Activated naive CD4-positive, alpha-beta T cell treated with Interleukin-2 at 50 U/mL for 16 hours (primary cell): ENCODE results near the gene VDAC1.
A peak's percentile ranks its signal among the peaks of the same experiment; 100 is the strongest.
"Not testable (repeated sequence)": the region's sequence is repeated elsewhere in the genome, so short reads cannot be mapped to it uniquely, and the experiment has no call there.

Source experiments
- DNase-seq: peaks from one replicate; pipeline ENCODE4 v3.0.0-alpha.2; 2020

VDAC1 gene

DNA sequence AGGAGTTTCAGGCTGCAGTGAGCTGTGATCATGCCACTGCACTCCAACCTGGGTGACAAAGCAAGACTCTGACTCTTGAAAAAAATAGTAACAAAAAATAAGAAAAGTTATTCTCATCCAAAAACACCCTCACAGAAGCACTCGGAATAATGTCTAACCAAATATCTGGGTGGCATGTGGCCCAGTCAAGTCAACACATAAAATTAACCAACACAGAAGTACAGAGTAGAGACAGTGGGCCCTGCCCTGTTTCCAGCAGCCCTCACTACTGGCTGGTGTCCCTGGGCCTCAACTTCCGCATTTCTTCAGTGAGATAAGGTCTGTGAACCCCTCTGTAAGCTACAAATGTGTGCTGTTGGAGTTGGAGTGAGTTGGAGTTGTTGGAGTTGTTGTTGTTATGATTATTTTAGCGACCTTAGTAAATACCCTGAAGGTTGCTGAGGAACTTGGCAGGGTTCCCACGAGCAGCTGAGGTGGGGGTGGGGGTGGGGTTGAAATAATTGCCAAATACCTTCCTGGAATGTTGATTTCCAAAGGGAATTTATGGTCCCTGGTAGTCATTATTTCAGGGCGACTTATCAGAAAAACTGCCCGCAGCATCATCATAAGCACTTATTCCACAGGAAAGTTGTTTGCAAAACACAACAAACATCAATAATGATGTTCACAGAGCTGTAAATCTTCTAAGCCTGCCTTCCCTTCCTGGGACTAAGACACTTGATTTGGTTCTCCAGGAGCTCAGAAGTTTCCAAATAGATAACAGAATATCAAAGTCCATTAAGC is 66.5 kb downstream of the VDAC1 start:
- DNase-seq, result no peak

DNA sequence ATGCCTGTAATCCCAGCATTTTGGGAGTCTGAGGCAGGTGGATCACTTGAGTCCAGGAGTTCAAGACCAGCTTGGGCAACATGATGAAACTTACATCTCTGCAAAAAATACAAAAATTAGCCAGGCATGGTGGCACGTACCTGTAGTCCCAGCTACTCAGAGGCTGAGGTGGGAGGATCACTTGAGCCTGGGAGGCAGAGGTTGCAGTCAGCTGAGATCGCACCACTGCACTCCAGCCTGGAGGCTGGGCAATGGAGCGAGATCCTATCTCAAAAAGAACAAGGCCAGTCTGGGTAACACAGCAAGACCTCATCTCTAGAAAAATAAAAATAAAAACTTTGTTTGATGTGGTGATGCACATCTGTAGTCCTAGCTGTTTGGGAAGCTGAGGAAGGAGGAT is 67.1 kb downstream of the VDAC1 start:
- not testable (repeated sequence) for DNase-seq

- no peak for DNase-seq
Observed at GRCh38 chr5:133936651-133937015, 68.1 kb downstream of the VDAC1 start.

- not testable (repeated sequence) for DNase-seq
Observed at GRCh38 chr5:133935991-133936650, 68.7 kb downstream of the VDAC1 start.

DNA sequence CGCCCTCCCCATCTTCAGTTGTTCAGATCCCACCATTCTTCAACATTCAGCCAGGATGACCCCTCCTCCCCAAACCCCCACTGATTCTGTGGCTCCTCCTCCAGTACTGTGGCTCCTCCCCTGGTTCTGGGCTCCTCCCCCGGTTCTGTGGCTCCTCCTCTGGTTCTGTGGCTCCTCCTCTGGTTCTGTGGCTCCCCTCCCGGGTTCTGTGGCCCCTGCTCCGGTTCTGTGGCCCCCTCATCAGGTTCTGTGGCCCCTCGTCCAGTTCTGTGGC is 69.2 kb downstream of the VDAC1 start:
- no peak for DNase-seq

GRCh38 chr5:133934822-133935666 is 69.7 kb downstream of the VDAC1 start:
- no peak for DNase-seq

DNA sequence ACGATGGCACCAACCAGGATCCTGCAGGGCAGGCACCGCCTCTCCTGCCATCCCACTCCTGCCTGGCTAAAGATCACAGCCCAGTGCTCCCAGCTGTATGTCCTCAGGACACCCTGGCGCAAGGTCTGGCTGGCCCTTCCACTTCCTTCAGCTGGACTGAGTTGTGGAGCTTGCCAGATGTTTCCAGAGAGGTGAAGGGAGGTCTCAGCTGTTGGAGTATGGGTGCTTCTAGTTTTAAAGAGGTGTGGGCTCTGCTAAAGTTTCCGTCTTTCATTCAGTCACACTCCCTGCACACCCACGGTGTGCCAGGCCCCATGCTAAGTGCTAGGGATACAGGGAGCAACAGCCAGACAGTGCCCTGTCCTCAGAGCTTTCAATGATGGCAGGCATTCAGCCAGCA is 70.5 kb downstream of the VDAC1 start:
- no peak for DNase-seq

DNA sequence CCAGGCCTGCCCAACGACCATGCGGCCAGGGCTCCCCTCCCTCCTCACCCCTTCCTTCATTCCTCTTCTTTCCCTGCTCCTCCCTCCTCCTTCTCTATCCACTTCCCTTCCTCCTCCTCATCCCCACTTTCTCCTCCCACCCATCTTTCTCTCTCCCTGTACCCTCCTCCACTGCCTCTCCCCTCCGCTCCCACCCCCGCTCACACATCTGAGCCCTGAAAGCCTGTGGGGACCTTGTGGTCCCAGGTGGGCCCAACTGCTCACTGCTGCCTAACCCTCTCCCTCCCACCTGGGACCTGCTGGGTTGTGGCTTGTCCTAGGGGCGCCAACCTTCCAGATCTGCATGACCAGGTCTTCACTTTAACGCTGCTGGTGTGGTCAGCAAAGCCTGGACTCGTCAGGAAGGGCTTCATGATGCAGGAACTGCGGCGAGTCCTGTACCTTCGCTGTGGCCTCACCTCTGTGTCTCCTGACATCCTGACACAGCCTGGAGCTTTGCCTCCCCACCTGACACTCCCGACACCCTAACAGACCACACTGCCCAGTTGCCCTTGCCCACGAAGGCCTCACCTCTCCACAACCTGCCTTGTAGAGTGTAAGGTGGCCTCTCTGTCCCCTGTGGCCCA is 71.0 kb downstream of the VDAC1 start:
- no peak for DNase-seq

DNA sequence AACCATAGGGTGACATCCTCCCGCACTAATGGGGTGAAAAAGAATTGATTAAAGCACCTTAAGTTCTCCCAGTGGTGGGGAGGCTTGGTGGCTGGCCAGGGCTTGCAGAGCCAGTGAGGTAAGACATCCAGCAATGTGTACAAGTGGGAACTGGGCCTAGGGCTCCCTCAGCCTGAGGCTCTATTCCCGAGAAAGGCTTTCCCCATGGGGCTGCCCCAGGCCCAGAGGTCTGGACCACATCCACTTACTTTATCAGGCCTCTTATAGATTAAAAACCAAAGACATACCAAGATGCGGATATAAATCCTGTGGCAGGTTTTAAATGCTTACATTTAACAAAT is 71.6 kb downstream of the VDAC1 start:
- no peak for DNase-seq

GRCh38 chr5:133932441-133933168 is 72.2 kb downstream of the VDAC1 start:
- no peak for DNase-seq

DNA sequence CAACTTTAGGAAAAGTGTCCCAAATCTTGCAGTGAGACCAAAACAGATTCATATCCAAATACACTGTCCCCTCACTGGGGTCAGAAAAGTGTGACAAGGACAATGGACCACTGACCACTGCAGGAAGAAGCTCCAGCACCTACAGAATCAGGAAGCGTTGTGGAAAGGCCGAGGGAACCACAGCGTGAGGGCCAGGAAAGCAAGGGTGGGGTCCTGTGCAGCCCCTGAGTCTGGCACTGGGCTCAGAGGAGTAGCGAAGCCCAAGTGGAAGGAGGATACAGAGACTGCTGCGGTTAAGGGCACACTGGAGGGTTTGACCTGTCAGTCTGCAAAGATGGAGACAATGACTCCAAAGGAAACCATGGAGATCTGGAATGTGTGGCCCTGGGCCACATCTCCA is 73.2 kb downstream of the VDAC1 start:
- no peak for DNase-seq

DNA sequence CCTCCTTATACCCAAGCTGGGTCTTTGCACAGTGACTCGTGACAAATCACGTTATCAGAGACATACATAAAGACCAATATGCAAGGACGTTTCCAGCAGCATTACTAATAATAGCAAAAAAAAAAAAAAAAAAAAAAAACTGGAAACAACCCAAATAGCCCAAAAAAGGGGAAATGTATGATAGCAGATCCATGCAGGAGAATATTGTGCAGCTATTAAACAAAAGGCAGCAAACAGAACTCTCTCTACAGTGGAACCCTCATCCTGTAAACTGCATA is 74.0 kb downstream of the VDAC1 start:
- no peak for DNase-seq

DNA sequence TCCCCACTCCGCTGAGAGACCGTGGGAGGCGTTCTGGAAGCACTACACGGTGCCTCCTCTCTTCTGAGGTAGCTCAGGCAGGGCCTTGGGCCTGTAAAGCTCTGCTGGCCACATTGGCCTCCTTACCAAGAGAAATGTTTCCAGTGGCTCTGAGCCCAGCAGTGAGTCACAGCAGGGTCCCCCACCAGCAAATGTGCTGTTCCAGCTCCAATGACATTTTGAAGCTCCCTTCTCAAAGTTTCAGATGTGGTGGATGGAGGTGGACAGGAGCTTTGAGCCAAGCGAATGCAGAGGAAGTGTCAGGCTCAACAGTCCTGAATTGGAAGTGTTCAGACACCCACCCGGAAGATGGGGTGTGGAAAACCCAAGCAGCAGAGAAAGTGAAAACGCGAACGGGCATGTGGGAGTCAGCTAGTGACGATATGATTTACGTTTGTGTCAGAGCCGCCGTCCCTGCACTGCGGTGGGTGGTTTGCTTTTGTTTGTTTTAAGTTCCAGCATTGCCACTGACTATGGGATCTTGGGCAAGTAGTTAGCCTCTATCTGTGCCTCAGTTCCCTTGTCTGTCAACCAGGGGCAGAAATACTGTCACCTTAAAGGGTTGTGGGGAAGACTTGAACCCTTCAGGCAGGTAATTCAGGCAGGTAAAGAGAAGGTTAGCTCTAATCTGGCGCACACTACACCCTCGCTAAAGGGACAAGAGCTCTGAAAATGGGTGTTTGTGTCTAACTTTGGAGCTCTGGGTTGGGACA is 74.5 kb downstream of the VDAC1 start:
- DNase-seq, result peak; percentile 77

DNA sequence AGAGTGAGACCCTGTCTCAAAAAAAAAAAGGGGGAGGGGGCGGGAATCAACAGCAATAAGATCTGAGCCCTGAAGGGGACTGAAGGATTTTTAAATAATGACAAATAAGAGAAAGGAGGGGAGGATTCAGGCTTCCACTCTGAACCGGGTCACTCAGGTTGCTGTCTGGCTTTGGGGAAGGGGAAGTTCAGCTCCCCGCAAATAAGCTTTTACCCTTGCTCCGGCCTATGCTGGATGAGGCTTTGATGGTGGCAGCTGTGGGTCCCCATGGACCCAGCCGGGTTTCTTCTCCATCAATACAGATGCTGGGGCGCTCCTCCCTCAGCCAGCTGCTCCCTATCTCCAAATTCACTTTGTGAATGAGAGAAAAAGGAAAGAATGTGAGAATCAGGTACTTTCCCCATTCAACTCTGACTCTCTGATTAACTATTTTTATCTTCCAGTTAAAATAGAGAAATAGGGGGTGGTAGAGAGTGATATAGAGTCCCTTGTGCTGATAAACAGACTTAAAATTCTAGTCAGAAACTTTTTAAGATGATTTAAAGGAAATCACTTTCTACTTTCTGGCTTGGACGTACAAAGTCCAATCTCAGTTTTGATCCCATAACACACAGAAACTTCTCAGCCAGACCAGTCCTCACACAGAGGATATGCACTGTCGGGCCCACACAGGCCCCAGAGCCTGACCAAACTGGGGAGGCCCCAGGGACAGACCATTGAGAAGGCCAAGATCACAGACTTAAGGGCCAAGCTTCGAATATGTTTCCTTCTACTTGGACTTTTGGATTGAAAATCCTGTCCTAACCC is 76.0 kb downstream of the VDAC1 start:
- DNase-seq, result no peak

DNA sequence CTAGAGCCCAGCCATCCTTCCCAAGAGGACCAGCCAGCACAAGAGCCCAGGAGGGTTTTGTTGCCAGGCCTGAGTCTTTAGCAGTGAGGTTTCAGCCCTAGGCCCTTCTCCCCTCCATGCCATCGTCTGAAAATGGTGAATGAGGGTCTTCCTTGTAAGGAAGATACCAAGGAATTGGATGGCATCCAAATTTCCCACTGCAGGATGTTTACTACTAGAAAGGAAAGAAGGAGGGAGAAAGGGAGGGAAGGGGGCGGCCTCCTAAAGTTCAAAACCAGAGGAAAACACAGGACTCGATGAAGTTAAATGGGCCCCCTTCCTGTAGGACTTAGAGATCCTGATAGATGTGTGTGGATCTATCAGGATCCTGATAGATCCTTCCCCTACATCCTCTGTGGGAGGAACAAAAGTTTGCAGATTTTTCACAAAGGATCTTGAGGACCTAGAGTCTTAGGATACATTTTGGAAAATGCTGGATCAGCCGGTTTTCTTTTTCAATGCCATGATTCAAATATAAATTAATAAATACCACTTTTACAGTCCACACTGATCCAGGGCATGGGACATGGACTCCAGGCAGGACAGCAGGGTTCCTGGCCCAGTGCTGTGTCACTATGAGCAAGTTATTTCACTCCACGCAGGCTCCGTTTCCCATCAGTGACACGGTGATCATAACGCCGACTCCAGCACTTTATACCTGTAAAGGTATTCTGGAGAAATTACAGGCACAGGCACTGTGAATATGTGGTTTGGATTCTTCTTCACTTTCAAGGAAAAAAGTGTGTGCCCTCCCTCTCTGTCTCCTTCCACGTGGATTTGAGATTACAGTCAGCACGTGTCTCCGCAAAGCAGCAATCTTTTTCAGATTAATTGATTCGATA is 77.2 kb downstream of the VDAC1 start:
- DNase-seq, result no peak

DNA sequence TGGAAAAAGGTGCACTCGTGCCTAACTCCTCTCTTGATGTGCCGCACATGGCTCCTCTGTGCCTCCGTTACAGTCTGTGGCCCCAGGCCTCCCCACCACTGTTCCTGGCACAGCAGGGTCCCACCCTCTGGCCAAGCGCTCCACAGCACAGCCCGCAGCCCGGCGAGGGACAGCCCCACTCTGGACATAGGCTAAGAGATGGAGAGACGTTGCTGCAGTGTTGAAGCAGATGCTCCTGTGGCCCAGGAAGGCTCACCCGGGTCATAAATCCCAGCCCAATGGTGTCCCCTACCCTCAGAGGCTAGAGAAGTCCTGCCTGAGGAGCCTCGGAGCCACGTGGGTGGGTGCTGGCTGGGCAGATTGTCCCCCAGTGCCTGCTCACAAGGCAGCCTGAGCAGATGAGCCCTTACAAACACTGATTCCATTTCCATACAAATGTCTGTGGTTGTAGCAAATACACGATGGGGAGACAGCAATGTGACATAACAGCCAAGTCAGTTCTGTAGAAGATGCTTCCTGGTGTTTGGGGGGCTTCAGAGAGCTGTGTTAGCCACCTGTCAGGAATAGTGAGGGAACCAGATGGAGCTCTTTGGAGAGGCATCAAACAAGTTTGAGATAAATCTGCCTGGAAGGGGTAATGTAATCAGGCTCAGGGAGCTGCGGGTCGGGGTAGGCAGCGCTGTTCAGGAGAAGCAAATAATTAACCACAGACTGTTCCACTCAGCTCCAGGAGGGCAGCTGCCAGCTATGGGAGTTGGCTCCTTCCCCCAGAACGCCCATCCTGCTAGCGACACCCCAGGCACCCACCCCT is 78.1 kb downstream of the VDAC1 start:
- DNase-seq, result no peak

- no peak for DNase-seq
Observed at GRCh38 chr5:133925866-133926488, 78.8 kb downstream of the VDAC1 start.

DNA sequence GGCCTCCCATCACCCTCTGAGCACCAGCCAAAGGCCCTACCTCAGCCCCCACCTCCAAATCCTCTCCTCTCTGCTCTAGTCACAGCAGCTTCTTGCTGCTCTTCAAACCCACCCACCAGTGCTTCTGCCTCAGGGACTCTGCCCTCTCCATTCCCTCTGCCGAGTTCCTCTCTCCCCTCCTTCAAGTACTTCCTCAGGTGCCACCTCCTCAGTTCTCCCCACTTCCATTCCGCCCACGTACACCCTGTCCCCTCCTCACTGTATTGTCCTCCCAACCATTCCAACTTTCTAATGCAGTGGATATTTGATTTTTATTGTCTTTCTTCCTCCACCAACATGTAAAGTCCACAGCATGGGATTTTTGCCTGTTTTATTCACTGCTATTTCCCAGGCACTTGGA is 79.5 kb downstream of the VDAC1 start:
- no peak for DNase-seq

DNA sequence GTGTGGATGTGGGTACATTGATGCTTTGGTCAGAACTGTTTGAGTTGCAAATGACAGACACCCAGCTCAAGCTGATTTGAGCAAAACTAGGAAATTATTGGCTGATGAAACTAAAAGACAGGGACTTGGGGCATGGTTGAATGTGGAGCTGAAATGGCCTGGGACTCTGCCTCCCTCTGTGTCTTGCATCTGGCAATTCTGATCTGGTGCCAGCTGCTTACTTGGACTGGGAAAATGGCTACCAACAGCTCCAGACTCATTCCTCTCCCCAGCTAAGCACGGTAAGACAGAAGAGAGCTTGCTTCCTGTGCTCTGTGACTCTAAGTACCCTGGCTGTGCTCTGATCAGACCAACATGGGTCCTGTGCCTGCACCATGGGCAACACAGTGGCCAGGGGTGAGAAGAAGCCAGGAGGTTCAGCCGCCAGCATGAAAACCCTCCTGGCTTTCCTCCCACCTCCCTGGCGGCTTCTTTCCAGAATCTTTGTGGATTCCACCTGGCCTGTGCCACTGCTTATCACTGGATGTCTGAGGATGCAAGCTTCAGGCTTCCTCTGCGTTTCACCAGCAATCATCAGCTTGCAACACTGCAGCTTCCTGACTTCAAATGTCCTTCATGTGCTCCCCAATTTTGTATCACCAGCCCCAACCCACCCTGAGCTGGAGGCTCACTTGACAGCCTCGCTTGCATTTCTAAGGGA is 80.4 kb downstream of the VDAC1 start:
- no peak for DNase-seq
